GM21529 (cell line): ENCODE data around the gene FAM81A.
"Not testable (repeated sequence)": the region's sequence is repeated elsewhere in the genome, so short reads cannot be mapped to it uniquely, and the experiment has no call there.

Source experiments
- ATAC-seq: cut with Tn5 transposase; IDR thresholded peaks from one replicate; pipeline ENCODE4 v1.9.1; 2021; ENCODE audit not compliant: unreplicated experiment

FAM81A gene

GRCh38 chr15:59424616-59425015, 13.4 kb upstream of the FAM81A start:
- no peak for ATAC-seq

GRCh38 chr15:59428898-59429297, 9.1 kb upstream of the FAM81A start:
- not testable (repeated sequence) for ATAC-seq

- no peak for ATAC-seq
Observed at GRCh38 chr15:59432389-59432788, 5.6 kb upstream of the FAM81A start.

GRCh38 chr15:59434481-59434880, 3.5 kb upstream of the FAM81A start:
- no peak for ATAC-seq

GRCh38 chr15:59436774-59437141, 1.2 kb upstream of the FAM81A start:
- ATAC-seq: no peak

GRCh38 chr15:59437142-59437816, 707 bp upstream of the FAM81A start:
- no peak for ATAC-seq

GRCh38 chr15:59438625-59439290, 772 bp downstream of the FAM81A start:
- ATAC-seq: no peak

- ATAC-seq: no peak
Observed at GRCh38 chr15:59439576-59439975, 1.6 kb downstream of the FAM81A start.

GRCh38 chr15:59443341-59444072, 5.5 kb downstream of the FAM81A start:
- no peak for ATAC-seq

- ATAC-seq: no peak
Observed at GRCh38 chr15:59444081-59444835, 6.3 kb downstream of the FAM81A start.

GRCh38 chr15:59444980-59445545, 7.1 kb downstream of the FAM81A start:
- ATAC-seq: no peak

GRCh38 chr15:59446232-59446957, 8.4 kb downstream of the FAM81A start:
- no peak for ATAC-seq

GRCh38 chr15:59447367-59447766, 9.4 kb downstream of the FAM81A start:
- ATAC-seq: no peak

GRCh38 chr15:59448871-59449270, 10.9 kb downstream of the FAM81A start:
- ATAC-seq: no peak

GRCh38 chr15:59453474-59454215, 15.7 kb downstream of the FAM81A start:
- ATAC-seq: no peak

GRCh38 chr15:59456114-59456513, 18.1 kb downstream of the FAM81A start:
- ATAC-seq: no peak

GRCh38 chr15:59457103-59457502, 19.1 kb downstream of the FAM81A start:
- ATAC-seq: no peak

GRCh38 chr15:59461521-59461920, 23.5 kb downstream of the FAM81A start:
- ATAC-seq: no peak

GRCh38 chr15:59473226-59473625, 35.2 kb downstream of the FAM81A start:
- ATAC-seq: no peak

- ATAC-seq: not testable (repeated sequence)
Observed at GRCh38 chr15:59475161-59475560, 37.2 kb downstream of the FAM81A start.
